GM23338 (cell line): ENCODE data around the gene SMIM41.
A peak's percentile ranks its signal among the peaks of the same experiment; 100 is the strongest.

Source experiments
- CREB1 ChIP-seq: fragments of 250-450 bp; sonication (Bioruptor Pico); IDR thresholded peaks from 2 replicates; pipeline ENCODE4 v1.5.0; 2020; ENCODE audit warnings: low read depth, mild to moderate bottlenecking, moderate library complexity
- EZH2 ChIP-seq: fragments of 200-600 bp; sonication (generic); IDR thresholded peaks from one replicate; pipeline ENCODE4 v1.8.0; 2017; ENCODE audit warnings: antibody characterized with exemption, mild to moderate bottlenecking, low read depth; ENCODE audit not compliant: unreplicated experiment
- EZH2phosphoT487 ChIP-seq: fragments of 200-600 bp; sonication (generic); IDR thresholded peaks from one replicate; pipeline ENCODE4 v1.8.1; 2018; ENCODE audit warnings: antibody characterized with exemption; ENCODE audit not compliant: unreplicated experiment
- JUNB ChIP-seq: IDR thresholded peaks from one replicate; pipeline ENCODE4 v1.6.1; 2016; ENCODE audit warnings: antibody characterized with exemption; ENCODE audit not compliant: unreplicated experiment
- NANOG ChIP-seq: IDR thresholded peaks from 2 replicates; pipeline ENCODE4 v1.6.1; 2016; ENCODE audit warnings: antibody characterized with exemption, borderline replicate concordance
- POLR2AphosphoS5 ChIP-seq: IDR thresholded peaks from 2 replicates; pipeline ENCODE4 v1.6.1; 2016; ENCODE audit warnings: antibody characterized with exemption, low read depth
- STAT1 ChIP-seq: IDR thresholded peaks from one replicate; pipeline ENCODE4 v1.6.1; 2016; ENCODE audit warnings: antibody characterized with exemption; ENCODE audit not compliant: unreplicated experiment
- ZNF331 ChIP-seq: fragments of 250-450 bp; sonication (Bioruptor Pico); IDR thresholded peaks from 2 replicates; pipeline ENCODE4 v1.5.0; 2020; ENCODE audit warnings: low read depth, mild to moderate bottlenecking, moderate library complexity
- TF ChIP-seq, protein P1 (sequence below): IDR thresholded peaks from one replicate; pipeline ENCODE4 v1.6.1; 2018; ENCODE audit warnings: antibody characterized with exemption; ENCODE audit not compliant: unreplicated experiment
- TF ChIP-seq, protein P2 (sequence below), 2 experiments: fragments of 200-600 bp in 1 of 2; sonication (generic) in 1 of 2; conservative IDR thresholded peaks; 2 replicates each; pipeline versions ENCODE4 v1.5.1 to v1.6.1; 2016 to 2017; ENCODE audit warnings: antibody characterized with exemption in 2 of 2, low read depth in 2 of 2, mild to moderate bottlenecking in 2 of 2, moderate library complexity in 1 of 2
- TF ChIP-seq, protein P3 (sequence below): fragments of 250-450 bp; sonication (Bioruptor Pico); IDR thresholded peaks from 2 replicates; pipeline ENCODE4 v1.5.0; 2020; ENCODE audit warnings: mild to moderate bottlenecking, moderate library complexity

DNA sequence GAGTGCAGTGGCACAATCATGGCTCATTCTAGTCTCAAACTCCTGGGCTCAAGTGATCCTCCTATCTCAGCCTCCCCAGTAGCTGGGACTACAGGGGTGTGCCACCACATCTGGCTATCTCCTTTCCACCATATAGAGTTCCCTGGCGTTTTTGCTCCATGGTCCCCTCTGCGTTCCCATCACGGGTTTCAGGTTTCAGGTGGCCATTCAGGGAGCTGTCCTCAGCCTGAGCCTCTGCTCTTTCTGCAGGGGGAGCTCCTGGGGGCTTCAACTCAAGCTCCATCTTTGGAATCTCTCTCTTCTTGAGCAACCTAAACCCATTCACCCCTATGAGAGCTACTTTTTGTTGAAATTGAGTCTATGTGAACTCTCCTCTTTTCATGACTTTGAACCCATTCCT is 11.6 kb downstream of the SMIM41 start:
- TF ChIP-seq, protein P1, sequence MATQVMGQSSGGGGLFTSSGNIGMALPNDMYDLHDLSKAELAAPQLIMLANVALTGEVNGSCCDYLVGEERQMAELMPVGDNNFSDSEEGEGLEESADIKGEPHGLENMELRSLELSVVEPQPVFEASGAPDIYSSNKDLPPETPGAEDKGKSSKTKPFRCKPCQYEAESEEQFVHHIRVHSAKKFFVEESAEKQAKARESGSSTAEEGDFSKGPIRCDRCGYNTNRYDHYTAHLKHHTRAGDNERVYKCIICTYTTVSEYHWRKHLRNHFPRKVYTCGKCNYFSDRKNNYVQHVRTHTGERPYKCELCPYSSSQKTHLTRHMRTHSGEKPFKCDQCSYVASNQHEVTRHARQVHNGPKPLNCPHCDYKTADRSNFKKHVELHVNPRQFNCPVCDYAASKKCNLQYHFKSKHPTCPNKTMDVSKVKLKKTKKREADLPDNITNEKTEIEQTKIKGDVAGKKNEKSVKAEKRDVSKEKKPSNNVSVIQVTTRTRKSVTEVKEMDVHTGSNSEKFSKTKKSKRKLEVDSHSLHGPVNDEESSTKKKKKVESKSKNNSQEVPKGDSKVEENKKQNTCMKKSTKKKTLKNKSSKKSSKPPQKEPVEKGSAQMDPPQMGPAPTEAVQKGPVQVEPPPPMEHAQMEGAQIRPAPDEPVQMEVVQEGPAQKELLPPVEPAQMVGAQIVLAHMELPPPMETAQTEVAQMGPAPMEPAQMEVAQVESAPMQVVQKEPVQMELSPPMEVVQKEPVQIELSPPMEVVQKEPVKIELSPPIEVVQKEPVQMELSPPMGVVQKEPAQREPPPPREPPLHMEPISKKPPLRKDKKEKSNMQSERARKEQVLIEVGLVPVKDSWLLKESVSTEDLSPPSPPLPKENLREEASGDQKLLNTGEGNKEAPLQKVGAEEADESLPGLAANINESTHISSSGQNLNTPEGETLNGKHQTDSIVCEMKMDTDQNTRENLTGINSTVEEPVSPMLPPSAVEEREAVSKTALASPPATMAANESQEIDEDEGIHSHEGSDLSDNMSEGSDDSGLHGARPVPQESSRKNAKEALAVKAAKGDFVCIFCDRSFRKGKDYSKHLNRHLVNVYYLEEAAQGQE, result no peak
- TF ChIP-seq, protein P2, sequence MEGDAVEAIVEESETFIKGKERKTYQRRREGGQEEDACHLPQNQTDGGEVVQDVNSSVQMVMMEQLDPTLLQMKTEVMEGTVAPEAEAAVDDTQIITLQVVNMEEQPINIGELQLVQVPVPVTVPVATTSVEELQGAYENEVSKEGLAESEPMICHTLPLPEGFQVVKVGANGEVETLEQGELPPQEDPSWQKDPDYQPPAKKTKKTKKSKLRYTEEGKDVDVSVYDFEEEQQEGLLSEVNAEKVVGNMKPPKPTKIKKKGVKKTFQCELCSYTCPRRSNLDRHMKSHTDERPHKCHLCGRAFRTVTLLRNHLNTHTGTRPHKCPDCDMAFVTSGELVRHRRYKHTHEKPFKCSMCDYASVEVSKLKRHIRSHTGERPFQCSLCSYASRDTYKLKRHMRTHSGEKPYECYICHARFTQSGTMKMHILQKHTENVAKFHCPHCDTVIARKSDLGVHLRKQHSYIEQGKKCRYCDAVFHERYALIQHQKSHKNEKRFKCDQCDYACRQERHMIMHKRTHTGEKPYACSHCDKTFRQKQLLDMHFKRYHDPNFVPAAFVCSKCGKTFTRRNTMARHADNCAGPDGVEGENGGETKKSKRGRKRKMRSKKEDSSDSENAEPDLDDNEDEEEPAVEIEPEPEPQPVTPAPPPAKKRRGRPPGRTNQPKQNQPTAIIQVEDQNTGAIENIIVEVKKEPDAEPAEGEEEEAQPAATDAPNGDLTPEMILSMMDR (conservative IDR thresholded peaks at IDR 0.05; ENCODE audit: low read depth in 2 of 2), result 0 out of 4 replicates have a peak, but pooled peaks of 1 of the 2 experiments have one; percentile 6
- TF ChIP-seq EZH2phosphoT487 (no peak), CREB1 (CRISPR knock-in tag) (no peak), EZH2 (no peak), STAT1 (no peak), JUNB (no peak), POLR2AphosphoS5 (no peak), ZNF331 (CRISPR knock-in tag) (no peak), NANOG (no peak)
- TF ChIP-seq, protein P3, sequence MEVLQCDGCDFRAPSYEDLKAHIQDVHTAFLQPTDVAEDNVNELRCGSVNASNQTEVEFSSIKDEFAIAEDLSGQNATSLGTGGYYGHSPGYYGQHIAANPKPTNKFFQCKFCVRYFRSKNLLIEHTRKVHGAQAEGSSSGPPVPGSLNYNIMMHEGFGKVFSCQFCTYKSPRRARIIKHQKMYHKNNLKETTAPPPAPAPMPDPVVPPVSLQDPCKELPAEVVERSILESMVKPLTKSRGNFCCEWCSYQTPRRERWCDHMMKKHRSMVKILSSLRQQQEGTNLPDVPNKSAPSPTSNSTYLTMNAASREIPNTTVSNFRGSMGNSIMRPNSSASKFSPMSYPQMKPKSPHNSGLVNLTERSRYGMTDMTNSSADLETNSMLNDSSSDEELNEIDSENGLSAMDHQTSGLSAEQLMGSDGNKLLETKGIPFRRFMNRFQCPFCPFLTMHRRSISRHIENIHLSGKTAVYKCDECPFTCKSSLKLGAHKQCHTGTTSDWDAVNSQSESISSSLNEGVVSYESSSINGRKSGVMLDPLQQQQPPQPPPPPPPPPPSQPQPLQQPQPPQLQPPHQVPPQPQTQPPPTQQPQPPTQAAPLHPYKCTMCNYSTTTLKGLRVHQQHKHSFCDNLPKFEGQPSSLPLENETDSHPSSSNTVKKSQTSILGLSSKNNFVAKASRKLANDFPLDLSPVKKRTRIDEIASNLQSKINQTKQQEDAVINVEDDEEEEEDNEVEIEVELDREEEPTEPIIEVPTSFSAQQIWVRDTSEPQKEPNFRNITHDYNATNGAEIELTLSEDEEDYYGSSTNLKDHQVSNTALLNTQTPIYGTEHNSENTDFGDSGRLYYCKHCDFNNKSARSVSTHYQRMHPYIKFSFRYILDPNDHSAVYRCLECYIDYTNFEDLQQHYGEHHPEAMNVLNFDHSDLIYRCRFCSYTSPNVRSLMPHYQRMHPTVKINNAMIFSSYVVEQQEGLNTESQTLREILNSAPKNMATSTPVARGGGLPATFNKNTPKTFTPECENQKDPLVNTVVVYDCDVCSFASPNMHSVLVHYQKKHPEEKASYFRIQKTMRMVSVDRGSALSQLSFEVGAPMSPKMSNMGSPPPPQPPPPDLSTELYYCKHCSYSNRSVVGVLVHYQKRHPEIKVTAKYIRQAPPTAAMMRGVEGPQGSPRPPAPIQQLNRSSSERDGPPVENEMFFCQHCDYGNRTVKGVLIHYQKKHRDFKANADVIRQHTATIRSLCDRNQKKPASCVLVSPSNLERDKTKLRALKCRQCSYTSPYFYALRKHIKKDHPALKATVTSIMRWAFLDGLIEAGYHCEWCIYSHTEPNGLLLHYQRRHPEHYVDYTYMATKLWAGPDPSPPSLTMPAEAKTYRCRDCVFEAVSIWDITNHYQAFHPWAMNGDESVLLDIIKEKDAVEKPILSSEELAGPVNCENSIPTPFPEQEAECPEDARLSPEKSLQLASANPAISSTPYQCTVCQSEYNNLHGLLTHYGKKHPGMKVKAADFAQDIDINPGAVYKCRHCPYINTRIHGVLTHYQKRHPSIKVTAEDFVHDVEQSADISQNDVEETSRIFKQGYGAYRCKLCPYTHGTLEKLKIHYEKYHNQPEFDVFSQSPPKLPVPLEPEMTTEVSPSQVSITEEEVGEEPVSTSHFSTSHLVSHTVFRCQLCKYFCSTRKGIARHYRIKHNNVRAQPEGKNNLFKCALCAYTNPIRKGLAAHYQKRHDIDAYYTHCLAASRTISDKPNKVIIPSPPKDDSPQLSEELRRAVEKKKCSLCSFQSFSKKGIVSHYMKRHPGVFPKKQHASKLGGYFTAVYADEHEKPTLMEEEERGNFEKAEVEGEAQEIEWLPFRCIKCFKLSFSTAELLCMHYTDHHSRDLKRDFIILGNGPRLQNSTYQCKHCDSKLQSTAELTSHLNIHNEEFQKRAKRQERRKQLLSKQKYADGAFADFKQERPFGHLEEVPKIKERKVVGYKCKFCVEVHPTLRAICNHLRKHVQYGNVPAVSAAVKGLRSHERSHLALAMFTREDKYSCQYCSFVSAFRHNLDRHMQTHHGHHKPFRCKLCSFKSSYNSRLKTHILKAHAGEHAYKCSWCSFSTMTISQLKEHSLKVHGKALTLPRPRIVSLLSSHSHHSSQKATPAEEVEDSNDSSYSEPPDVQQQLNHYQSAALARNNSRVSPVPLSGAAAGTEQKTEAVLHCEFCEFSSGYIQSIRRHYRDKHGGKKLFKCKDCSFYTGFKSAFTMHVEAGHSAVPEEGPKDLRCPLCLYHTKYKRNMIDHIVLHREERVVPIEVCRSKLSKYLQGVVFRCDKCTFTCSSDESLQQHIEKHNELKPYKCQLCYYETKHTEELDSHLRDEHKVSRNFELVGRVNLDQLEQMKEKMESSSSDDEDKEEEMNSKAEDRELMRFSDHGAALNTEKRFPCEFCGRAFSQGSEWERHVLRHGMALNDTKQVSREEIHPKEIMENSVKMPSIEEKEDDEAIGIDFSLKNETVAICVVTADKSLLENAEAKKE, result no peak
